GM21723 (cell line): ENCODE results near the gene UPB1.

Source experiments
- ATAC-seq: cut with Tn5 transposase; IDR thresholded peaks from one replicate; pipeline ENCODE4 v1.9.1; 2021; ENCODE audit warnings: mild to moderate bottlenecking, moderate library complexity; ENCODE audit not compliant: unreplicated experiment

The UPB1 gene

GRCh38 chr22:24494528-24495364, at the start of gene UPB1:
TSS of gene UPB1 (plus strand) at chr22:24495332. CDS start at chr22:24495404, 72 bp downstream.
- no peak for ATAC-seq

GRCh38 chr22:24445481-24446259, 49.5 kb upstream of the UPB1 start:
- no peak for ATAC-seq

- ATAC-seq = no peak
These were observed 48.9 kb upstream of the UPB1 start for GRCh38 chr22:24446260-24446611.

- ATAC-seq = no peak
These were observed 44.5 kb upstream of the UPB1 start for GRCh38 chr22:24450610-24451009.

GRCh38 chr22:24451162-24451561, 44.0 kb upstream of the UPB1 start:
- ATAC-seq = no peak

GRCh38 chr22:24453853-24454252, 41.3 kb upstream of the UPB1 start:
- ATAC-seq = no peak

- no peak for ATAC-seq
These were observed 40.1 kb upstream of the UPB1 start for GRCh38 chr22:24455039-24455438.

GRCh38 chr22:24455751-24456426, 39.2 kb upstream of the UPB1 start:
- no peak for ATAC-seq

- no peak for ATAC-seq
These were observed 37.2 kb upstream of the UPB1 start for GRCh38 chr22:24457894-24458420.

- ATAC-seq = no peak
These were observed 35.2 kb upstream of the UPB1 start for GRCh38 chr22:24459911-24460310.

- no peak for ATAC-seq
These were observed 34.6 kb upstream of the UPB1 start for GRCh38 chr22:24460418-24461089.

- ATAC-seq = no peak
These were observed 31.9 kb upstream of the UPB1 start for GRCh38 chr22:24463071-24463760.

- ATAC-seq = no peak
These were observed 29.6 kb upstream of the UPB1 start for GRCh38 chr22:24465566-24465965.

GRCh38 chr22:24465975-24466374, 29.2 kb upstream of the UPB1 start:
- no peak for ATAC-seq

- no peak for ATAC-seq
These were observed 28.3 kb upstream of the UPB1 start for GRCh38 chr22:24466716-24467328.

- ATAC-seq = no peak
These were observed 27.8 kb upstream of the UPB1 start for GRCh38 chr22:24467340-24467739.

GRCh38 chr22:24471570-24471969, 23.6 kb upstream of the UPB1 start:
- no peak for ATAC-seq

GRCh38 chr22:24473284-24473683, 21.8 kb upstream of the UPB1 start:
- no peak for ATAC-seq

GRCh38 chr22:24474221-24474620, 20.9 kb upstream of the UPB1 start:
- no peak for ATAC-seq
